Activated CD4-positive, alpha-beta T cell treated with anti-CD3 and anti-CD28 coated beads for 36 hours (primary cell): Measurements from ENCODE around the gene SLC5A1. TPM values are rescaled to one million over a fixed set of nuclear protein-coding genes. Genes with fewer than 3 reads are reported as not detected.
A peak's percentile ranks its signal among the peaks of the same experiment; 100 is the strongest.
"Not testable (repeated sequence)": the region's sequence is repeated elsewhere in the genome, so short reads cannot be mapped to it uniquely, and the experiment has no call there.

Experiments
- ATAC-seq: fragments of 200-7000 bp; cut with Tn5 transposase; one replicate; pipeline ENCODE4 v1.10.0; 2021; ENCODE audit warnings: mild to moderate bottlenecking, moderate library complexity
- CTCF ChIA-PET: fragments of 350-600 bp; sonication (Branson Sonifier 250); formaldehyde crosslinking; loops from one replicate; lab custom pipeline; 2021; ENCODE audit warnings: antibody characterized with exemption; lab: Charles Lee
- POLR2A ChIA-PET: fragments of 350-600 bp; sonication (Branson Sonifier 250); formaldehyde crosslinking; loops from one replicate; lab custom pipeline; 2021; ENCODE audit warnings: antibody characterized with exemption, inconsistent platforms; lab: Charles Lee
- DNase-seq: peaks from one replicate; pipeline ENCODE4 v3.0.0-alpha.2; 2020
- H3K27ac Mint-ChIP-seq: one replicate; pipeline ENCODE4 v1.8.0; 2021; ENCODE audit warnings: mixed read lengths
- H3K27me3 Mint-ChIP-seq: one replicate; pipeline ENCODE4 v1.8.0; 2021; ENCODE audit warnings: mixed read lengths
- H3K36me3 Mint-ChIP-seq: one replicate; pipeline ENCODE4 v1.8.0; 2021; ENCODE audit warnings: low read depth, mixed read lengths
- H3K4me1 Mint-ChIP-seq: one replicate; pipeline ENCODE4 v1.8.0; 2021; ENCODE audit warnings: mixed read lengths
- H3K4me3 Mint-ChIP-seq: one replicate; pipeline ENCODE4 v1.8.0; 2021; ENCODE audit warnings: mild to moderate bottlenecking, moderate library complexity, mixed read lengths
- H3K9me3 Mint-ChIP-seq: one replicate; pipeline ENCODE4 v1.8.0; 2021; ENCODE audit warnings: low read depth, mixed read lengths
- intact Hi-C, 2 experiments: fragments of 100-400 bp; cut with DNase I in 1 of 2; cut with micrococcal nuclease in 1 of 2; formaldehyde crosslinking; loops; one replicate each; pipeline versions ENCODE4 v1.14.2 to v1.15.1; 2022 to 2024; cut with DNase I, micrococcal nuclease
- total RNA-seq, 2 experiments: library from RNA; stranded (reverse); gene quantifications; one replicate each; pipeline ENCODE4 v1.2.3, GENCODE V29; 2021

SLC5A1 gene
- total RNA-seq, 2 experiments from 2014 or later, result not detected

DNA sequence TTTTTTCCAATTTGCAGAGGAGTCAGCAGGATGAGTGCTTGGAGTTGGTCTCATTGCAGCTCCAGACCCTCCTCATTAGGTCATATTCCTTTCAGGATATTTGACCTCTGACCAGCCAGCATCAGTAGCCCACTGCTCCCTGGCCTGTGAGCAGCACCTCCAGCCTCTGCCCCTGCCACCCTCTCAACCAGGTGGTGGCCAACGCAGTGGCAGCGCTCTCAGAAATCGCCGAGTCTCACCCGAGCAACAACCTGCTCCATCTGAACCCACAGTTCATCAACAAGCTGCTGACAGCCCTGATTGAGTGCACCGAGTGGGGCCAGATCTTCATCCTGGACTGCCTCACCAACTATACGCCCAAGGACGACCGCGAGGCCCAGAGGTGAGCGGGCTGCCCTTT, 89.1 kb downstream of the SLC5A1 start:
- DNase-seq (no peak), ATAC-seq (no peak)
- ChIA-PET CTCF (interaction anchor here (0.6 to 1.9 kb wide), 2 partner anchors 134 to 301 kb away, joined by 3 to 7 read pairs; no protein-coding TSS in a partner anchor), POLR2A (no interaction called here)
- Mint-ChIP-seq H3K36me3 (no peaks in the 10 kb centered on the region), H3K9me3 (no peaks in the 10 kb centered on the region), H3K4me1 (peaks cover 6% of the 10 kb centered on the region), H3K4me3 (no peak overlapping the region), H3K27ac (no peak overlapping the region), H3K27me3 (no peaks in the 10 kb centered on the region)
- intact Hi-C loops, result no loop called here

DNA sequence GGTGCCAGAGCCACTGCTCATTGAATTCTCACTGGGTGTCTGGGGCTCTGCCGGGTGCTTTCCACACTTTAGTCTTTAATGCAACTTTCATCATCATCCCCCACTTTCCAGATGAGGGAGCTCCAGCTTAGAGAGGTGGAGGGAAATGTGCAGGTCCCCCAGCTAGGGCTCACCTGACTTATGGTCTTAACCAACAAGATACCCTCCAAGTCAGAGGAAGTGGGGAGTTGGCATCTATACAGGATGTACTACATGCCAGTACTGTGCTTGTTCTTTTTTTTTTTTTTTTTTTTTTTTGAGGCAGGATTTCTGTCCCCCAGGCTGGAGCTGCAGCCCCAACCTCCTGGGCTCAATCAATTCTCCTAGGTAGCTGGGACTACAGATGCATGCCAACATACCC, 89.7 kb downstream of the SLC5A1 start:
- ChIA-PET POLR2A (no interaction called here), CTCF (interaction anchor here (1.9 kb wide), 1 partner anchor 134 kb away, joined by 7 read pairs; no protein-coding TSS in a partner anchor)
- no peak for DNase-seq
- no peaks in the 10 kb centered on the region for H3K27me3 Mint-ChIP-seq
- H3K27ac Mint-ChIP-seq, result no peak overlapping the region
- ATAC-seq, result no peak
- intact Hi-C loops, result no loop called here
- H3K9me3 Mint-ChIP-seq, result no peaks in the 10 kb centered on the region
- H3K4me3 Mint-ChIP-seq, result no peak overlapping the region
- H3K4me1 Mint-ChIP-seq, result peaks cover 11% of the 10 kb centered on the region
- no peaks in the 10 kb centered on the region for H3K36me3 Mint-ChIP-seq

DNA sequence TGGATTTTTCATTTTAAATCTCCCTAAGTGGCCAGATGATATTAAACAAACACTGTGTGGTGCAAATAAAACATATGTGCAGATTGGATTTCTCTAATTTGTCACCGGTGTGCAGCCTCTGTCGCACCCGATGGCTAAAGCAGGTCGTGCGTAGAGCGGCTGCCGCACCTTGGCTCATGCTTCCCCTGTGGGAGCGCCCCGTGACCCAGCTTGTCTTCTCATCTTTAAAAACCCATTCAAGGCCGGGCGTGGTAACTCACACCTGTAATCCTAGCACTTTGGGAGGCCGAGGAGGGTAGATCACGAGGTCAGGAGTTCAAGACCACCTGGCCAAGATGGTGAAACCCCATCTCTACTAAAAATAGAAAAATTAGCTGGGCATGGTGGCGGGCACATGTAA, 91.7 kb downstream of the SLC5A1 start:
- DNase-seq, H3K4me3 Mint-ChIP-seq, H3K9me3 Mint-ChIP-seq, POLR2A ChIA-PET, H3K36me3 Mint-ChIP-seq, H3K27ac Mint-ChIP-seq, CTCF ChIA-PET, H3K27me3 Mint-ChIP-seq, ATAC-seq: not testable (repeated sequence)
- intact Hi-C loops, result loop anchor here in 1 of 2 experiments (5.0 kb wide), 3 partner anchors 162 to 472 kb away; partner anchors contain the start of gene PISD
- H3K4me1 Mint-ChIP-seq, result peaks cover 19% of the 10 kb centered on the region

DNA sequence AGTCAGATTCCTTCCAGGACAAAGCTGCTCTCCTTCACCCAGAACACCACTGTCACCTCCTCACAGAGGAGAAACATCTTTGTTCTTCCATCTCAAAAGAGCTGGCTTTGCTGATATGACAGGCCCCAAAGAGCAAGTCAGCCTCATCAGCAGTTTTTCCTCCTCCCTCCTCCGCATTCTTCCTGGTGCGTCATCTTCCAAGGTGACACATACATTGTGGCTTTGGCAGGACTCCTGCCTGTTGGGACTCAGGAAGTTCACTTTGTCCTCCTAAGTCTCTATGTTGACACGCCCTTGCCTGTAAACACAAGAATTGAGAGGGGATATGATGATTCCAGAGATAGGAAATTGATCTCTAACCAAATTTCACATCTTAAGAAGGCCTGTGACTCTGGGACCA, 92.9 kb downstream of the SLC5A1 start:
- peaks cover 19% of the 10 kb centered on the region for H3K4me1 Mint-ChIP-seq
- H3K4me3 Mint-ChIP-seq, POLR2A ChIA-PET, ATAC-seq, H3K9me3 Mint-ChIP-seq, H3K36me3 Mint-ChIP-seq, H3K27ac Mint-ChIP-seq, H3K27me3 Mint-ChIP-seq, CTCF ChIA-PET, DNase-seq: not testable (repeated sequence)
- intact Hi-C loops, result loop anchor here in 1 of 2 experiments (5.0 kb wide), 3 partner anchors 164 to 474 kb away; partner anchors contain the start of gene PISD

DNA sequence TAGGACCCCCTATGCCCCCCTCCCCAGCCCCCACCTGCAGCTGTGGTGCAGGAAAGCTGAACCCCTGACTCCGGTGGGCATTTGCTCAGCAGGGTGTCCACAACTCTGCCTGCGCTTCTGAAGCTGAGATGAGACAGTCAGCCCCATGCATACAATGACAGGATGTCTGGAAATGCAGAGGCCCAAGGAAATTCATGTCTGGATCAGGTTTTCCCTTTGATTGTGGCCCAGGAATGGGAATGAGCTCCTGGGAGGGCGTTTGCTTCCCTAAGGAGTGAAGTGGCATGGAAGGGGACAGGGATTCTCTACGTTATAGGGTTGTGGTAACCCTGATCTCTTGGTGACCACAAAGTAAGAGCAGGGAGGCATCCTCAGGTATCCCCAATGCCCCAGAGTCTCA, 93.8 kb downstream of the SLC5A1 start:
- CTCF ChIA-PET, POLR2A ChIA-PET, H3K36me3 Mint-ChIP-seq, H3K9me3 Mint-ChIP-seq, H3K4me3 Mint-ChIP-seq, ATAC-seq, H3K27ac Mint-ChIP-seq, DNase-seq, H3K27me3 Mint-ChIP-seq: not testable (repeated sequence)
- peaks cover 25% of the 10 kb centered on the region for H3K4me1 Mint-ChIP-seq
- intact Hi-C loops, result loop anchor here in 1 of 2 experiments (5.0 kb wide), 3 partner anchors 165 to 475 kb away; partner anchors contain the start of gene PISD

DNA sequence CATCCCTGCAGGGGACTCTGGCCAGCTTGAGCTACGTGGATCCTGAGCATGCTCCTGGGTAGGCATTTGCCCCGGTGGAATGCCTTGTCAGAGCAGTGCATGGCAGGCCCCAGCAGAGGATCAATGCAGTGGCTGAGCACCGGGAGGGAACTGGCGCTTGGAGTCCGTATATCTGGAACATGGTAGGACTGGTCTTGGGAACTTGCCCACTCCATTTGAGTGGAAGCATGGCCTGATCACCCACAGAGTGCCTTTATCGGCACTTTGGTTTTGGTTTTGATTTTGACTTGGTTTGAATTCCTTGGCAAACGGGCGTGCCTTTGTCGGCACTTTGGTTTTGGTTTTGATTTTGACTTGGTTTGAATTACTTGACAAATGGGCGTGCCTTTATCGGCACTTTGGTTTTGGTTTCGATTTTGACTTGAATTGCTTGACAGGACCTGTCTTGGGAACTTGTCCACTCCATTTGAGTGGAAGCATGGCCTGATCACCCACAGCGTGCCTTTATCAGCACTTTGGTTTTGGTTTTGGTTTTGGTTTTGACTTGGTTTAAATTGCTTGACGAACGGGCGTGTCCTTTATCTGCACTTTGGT, 94.8 kb downstream of the SLC5A1 start:
- H3K36me3 Mint-ChIP-seq, H3K27me3 Mint-ChIP-seq, POLR2A ChIA-PET, CTCF ChIA-PET, H3K9me3 Mint-ChIP-seq: not testable (repeated sequence)
- Mint-ChIP-seq H3K27ac (peak overlapping the region; percentile 92), H3K4me3 (peak overlapping the region; percentile 71), H3K4me1 (peaks cover 32% of the 10 kb centered on the region)
- DNase-seq, result peak; percentile 66
- ATAC-seq, result peak; percentile 43
- intact Hi-C loops, result loop anchor here (1.0 to 5.0 kb wide), 12 partner anchors 88 to 476 kb away; partner anchors contain the start of genes PISD (in 1 of the 2), PRR14L (in 1 of the 2), RTCB (in 1 of the 2) and YWHAH (in 1 of the 2)

DNA sequence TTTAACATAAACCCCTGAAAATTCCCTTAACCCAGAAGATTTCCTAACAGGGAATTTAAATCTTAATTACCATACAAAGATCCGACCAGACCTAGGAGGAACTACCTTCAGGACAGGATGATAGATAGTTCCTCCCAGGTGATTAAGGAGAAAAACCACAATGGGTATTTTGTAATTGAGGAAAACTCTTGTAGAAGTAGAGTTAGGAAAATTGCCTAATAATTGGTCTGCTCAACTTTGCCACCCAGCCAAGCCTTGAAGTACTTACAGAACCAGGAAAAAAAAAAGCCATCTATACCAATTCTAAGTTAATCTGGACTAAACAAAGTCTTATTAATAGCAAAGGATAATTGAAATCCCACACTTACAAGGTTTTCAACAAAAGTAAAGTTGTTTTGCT, 95.5 kb downstream of the SLC5A1 start:
- POLR2A ChIA-PET, ATAC-seq, CTCF ChIA-PET, H3K27me3 Mint-ChIP-seq, H3K9me3 Mint-ChIP-seq, DNase-seq, H3K36me3 Mint-ChIP-seq: not testable (repeated sequence)
- intact Hi-C loops, result loop anchor here (1.0 to 5.0 kb wide), 12 partner anchors 88 to 476 kb away; partner anchors contain the start of genes PISD (in 1 of the 2), PRR14L (in 1 of the 2), RTCB (in 1 of the 2) and YWHAH (in 1 of the 2)
- Mint-ChIP-seq H3K27ac (peak overlapping the region; percentile 92), H3K4me1 (peaks cover 39% of the 10 kb centered on the region), H3K4me3 (peak overlapping the region; percentile 71)

DNA sequence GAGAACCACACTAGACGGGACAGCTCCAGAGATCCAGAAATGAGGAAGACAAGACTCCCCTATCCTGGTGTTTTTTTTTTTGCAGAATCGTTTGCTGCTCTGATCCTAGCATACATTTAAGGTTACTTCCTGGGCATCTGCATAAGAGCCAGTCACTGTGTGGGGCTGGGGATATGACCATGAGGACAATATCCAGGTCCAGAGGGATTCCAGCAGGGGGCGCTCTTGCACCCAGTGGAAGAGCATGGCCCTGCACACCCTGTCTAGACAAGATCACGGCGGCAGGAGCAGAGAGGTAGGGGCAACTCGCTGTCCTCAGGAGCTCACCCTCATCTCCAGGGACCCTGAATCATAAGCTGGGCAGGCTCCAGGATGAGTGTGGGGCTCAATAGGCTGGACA, 97.6 kb downstream of the SLC5A1 start:
- H3K27me3 Mint-ChIP-seq, H3K36me3 Mint-ChIP-seq, POLR2A ChIA-PET, H3K27ac Mint-ChIP-seq, H3K9me3 Mint-ChIP-seq, H3K4me3 Mint-ChIP-seq, CTCF ChIA-PET: not testable (repeated sequence)
- intact Hi-C loops, result loop anchor here (5.0 to 10.0 kb wide), 3 partner anchors 62 to 848 kb away; partner anchors contain the start of gene PIK3IP1 (in 1 of the 2)
- ATAC-seq (peak; percentile 65), DNase-seq (peak; percentile 37)
- peaks cover 54% of the 10 kb centered on the region for H3K4me1 Mint-ChIP-seq

DNA sequence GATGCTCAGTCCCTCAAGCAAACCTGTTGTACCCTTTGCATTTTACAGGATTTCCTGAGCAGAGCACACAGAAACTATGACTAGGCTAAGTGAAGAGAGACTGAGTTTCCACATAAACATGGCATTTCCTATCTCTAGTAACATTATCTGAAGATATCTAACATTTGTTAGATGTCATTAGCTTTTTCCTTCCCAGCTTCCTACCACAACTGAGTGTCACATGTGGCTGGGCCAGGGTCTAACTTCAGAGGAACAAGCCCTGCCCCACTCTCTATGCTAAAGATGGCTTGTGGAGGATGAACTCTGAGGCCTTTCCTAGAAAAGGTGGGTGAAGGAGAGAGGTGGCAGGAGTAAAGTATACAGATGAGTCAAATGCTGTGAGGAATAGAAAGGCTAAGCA, 99.5 kb downstream of the SLC5A1 start:
- DNase-seq, result peak; percentile 38
- Mint-ChIP-seq H3K4me1 (peaks cover 47% of the 10 kb centered on the region), H3K27ac (peak overlapping the region; percentile 66), H3K9me3 (peaks cover 5% of the 10 kb centered on the region), H3K36me3 (no peaks in the 10 kb centered on the region), H3K4me3 (no peak overlapping the region), H3K27me3 (no peaks in the 10 kb centered on the region)
- ATAC-seq, result peak; percentile 57
- CTCF ChIA-PET, result interaction anchor here (0.7 to 1.5 kb wide), 3 partner anchors 38 to 124 kb away, joined by 3 to 6 read pairs (median 4); no protein-coding TSS in a partner anchor
- POLR2A ChIA-PET, result interaction anchor here (0.5 kb wide), 1 partner anchor 477 kb away, joined by 6 read pairs; no protein-coding TSS in a partner anchor
- intact Hi-C loops, result loop anchor here (2.0 to 10.0 kb wide), 4 partner anchors 60 to 850 kb away; partner anchors contain the start of genes PIK3IP1 (in 1 of the 2) and RFPL2 (in 1 of the 2)

DNA sequence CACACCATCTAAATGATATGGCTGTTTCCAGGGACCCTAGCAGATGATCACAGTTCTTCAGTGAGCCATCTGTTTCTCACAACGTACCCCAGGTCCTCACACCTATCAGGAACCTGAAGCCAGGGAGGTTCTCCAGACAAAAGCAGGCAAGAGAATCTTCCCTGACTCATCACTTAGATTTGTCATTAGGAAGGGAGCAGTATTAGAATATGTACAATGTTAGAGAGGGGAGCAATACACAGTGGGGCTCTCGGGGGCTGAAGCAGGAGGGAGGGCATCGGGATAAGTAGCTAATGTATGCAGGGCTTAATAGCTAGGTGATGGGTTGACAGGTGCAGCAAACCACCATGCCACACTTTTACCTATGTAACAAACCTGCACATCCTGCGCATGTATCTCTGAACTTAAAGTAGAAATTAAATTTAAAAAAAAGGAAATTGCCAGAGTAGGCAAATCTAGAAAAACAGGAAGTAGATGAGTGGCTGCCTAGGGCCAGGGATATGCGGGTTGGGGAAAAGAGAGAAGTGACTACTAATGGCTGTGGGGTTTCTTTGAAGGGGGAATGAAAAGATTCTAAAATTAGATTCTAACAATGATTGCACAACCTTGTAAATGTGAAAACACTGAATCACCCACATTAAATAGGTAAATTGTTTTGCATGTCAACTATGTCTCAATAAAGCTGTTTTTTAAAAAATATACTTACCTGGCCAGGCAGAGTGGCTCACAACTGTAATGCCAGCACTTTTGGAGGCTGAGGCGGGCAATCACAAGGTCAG, 101.6 kb downstream of the SLC5A1 start:
- H3K9me3 Mint-ChIP-seq, result peaks cover 6% of the 10 kb centered on the region
- CTCF ChIA-PET, result interaction anchor here (0.6 to 0.7 kb wide), 3 partner anchors 30 to 153 kb away, joined by 3 read pairs; no protein-coding TSS in a partner anchor
- peaks cover 38% of the 10 kb centered on the region for H3K4me1 Mint-ChIP-seq
- H3K27me3 Mint-ChIP-seq, result no peaks in the 10 kb centered on the region
- H3K36me3 Mint-ChIP-seq, result no peaks in the 10 kb centered on the region
- H3K4me3 Mint-ChIP-seq, result no peak overlapping the region
- no peak overlapping the region for H3K27ac Mint-ChIP-seq
- peak; percentile 7 for ATAC-seq
- intact Hi-C loops, result loop anchor here (5.0 to 10.0 kb wide), 3 partner anchors 58 to 852 kb away; partner anchors contain the start of gene PIK3IP1 (in 1 of the 2)
- no peak for DNase-seq
- POLR2A ChIA-PET, result no interaction called here

DNA sequence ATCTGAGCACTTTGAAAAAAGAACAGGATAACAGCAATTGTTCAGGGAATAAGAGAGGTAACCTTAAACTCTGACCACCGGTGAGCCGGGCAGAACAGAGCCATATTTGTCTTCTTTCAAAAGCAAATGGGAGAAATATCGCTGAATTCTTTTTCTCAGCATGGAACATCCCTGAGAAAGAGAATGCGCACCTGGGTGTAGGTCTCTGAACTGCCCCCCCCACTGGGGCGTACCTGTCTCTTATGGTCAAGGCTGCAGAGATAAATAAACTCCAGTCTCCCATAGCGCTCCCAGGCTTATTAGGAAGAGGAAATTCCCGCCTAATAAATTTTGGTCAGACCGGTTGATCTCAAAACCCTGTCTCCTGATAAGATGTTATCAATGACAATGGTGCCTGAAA, 104.1 kb downstream of the SLC5A1 start:
- H3K9me3 Mint-ChIP-seq, CTCF ChIA-PET, H3K36me3 Mint-ChIP-seq, POLR2A ChIA-PET, H3K27me3 Mint-ChIP-seq, H3K27ac Mint-ChIP-seq, DNase-seq, ATAC-seq, H3K4me3 Mint-ChIP-seq: not testable (repeated sequence)
- H3K4me1 Mint-ChIP-seq, result peaks cover 29% of the 10 kb centered on the region
- intact Hi-C loops, result loop anchor here in 1 of 2 experiments (10.0 kb wide), 1 partner anchor 338 kb away; no protein-coding TSS in a partner anchor
